HCT116 (cell line): ENCODE data around the gene FOS. TPM values are rescaled to one million over a fixed set of nuclear protein-coding genes. Genes with fewer than 3 reads are reported as not detected.

Source experiments
- ATAC-seq: fragments of 200-7000 bp; cut with Tn5 transposase; 2 replicates; pipeline ENCODE4 v1.9.1; 2020; ENCODE audit warnings: mild to moderate bottlenecking, moderate library complexity
- BruUV-seq: library from RNA; stranded (reverse); fragments of 400-500 nt; replicated peaks from 2 replicates; lab custom pipeline; 2021; lab: Mats Ljungman, UMichigan
- CTCF ChIA-PET: fragments of 300-600 bp; sonication (Branson Sonifier 250); formaldehyde crosslinking; loops from one replicate; lab custom pipeline; 2021; ENCODE audit warnings: antibody characterized with exemption; lab: Charles Lee
- POLR2A ChIA-PET: fragments of 300-600, 350-600 bp; sonication (Branson Sonifier 250); formaldehyde crosslinking; loops from one replicate; lab custom pipeline; 2021; ENCODE audit warnings: antibody characterized with exemption; lab: Charles Lee
- RAD21 ChIA-PET, 2 experiments: fragments of 300-600 bp; sonication (Branson Sonifier 250); formaldehyde crosslinking; loops; one replicate each; lab custom pipeline; 2023; ENCODE audit warnings: low total read pairs in 2 of 2; ENCODE audit not compliant: uncharacterized antibody in 2 of 2, unreplicated experiment in 2 of 2, low non-redundant PET in 1 of 2; lab: Charles Lee
- DNase-seq: peaks from one replicate; pipeline ENCODE4 v3.0.0-alpha.2; 2010; ENCODE audit warnings: low read depth, low spot score
- H2AFZ ChIP-seq: fragments of 200-600 bp; shearing (Covaris generic), sonication (generic); 2 replicates; pipeline ENCODE4 v1.6.1; 2017; ENCODE audit warnings: low read depth, mixed run types, mixed read lengths, antibody characterized with exemption, low read length; ENCODE audit not compliant: poor library complexity, severe bottlenecking
- H3K27ac ChIP-seq: 2 replicates; pipeline ENCODE4 v1.5.1; 2012; ENCODE audit warnings: low read depth, low read length
- H3K27me3 ChIP-seq: fragments of 200-600 bp; sonication (generic); 2 replicates; pipeline ENCODE4 v1.6.1; 2016; ENCODE audit warnings: mixed run types, low read length, mixed read lengths; ENCODE audit not compliant: insufficient read depth
- H3K36me3 ChIP-seq, 2 experiments: fragments of 200-500 bp in 1 of 2; fragments of 200-600 bp in 1 of 2; sonication (Bioruptor generic) in 1 of 2; sonication (generic) in 1 of 2; 2 replicates each; pipeline versions ENCODE4 v1.5.1 to v1.6.1; 2014 to 2016; ENCODE audit warnings: low read length in 2 of 2, inconsistent platforms in 1 of 2, mixed read lengths in 1 of 2, mixed run types in 1 of 2; ENCODE audit not compliant: insufficient read depth in 2 of 2, control insufficient read depth in 1 of 2
- H3K4me1 ChIP-seq, 2 experiments: fragments of 200-600 bp in 1 of 2; sonication (generic) in 1 of 2; 2 replicates each; pipeline versions ENCODE4 v1.5.1 to v1.6.1; 2012 to 2017; ENCODE audit warnings: low read length in 2 of 2, inconsistent platforms in 1 of 2, mild to moderate bottlenecking in 1 of 2, mixed read lengths in 1 of 2, mixed run types in 1 of 2, moderate library complexity in 1 of 2; ENCODE audit not compliant: insufficient read depth in 2 of 2, control insufficient read depth in 1 of 2
- H3K4me2 ChIP-seq: fragments of 200-600 bp; sonication (generic); 2 replicates; pipeline ENCODE4 v1.6.1; 2017; ENCODE audit warnings: mixed run types, low read length, mixed read lengths
- H3K4me3 ChIP-seq, 2 experiments: fragments of 200-600 bp in 1 of 2; sonication (generic) in 1 of 2; replicated peaks in 1 of 2; 2 replicates each; pipeline ENCODE4 v1.5.1; 2011 to 2016; ENCODE audit warnings: low read length in 2 of 2, control low read depth in 1 of 2, low read depth in 1 of 2, mild to moderate bottlenecking in 1 of 2, mixed read lengths in 1 of 2, mixed run types in 1 of 2
- H3K79me2 ChIP-seq: fragments of 200-600 bp; sonication (generic); 2 replicates; pipeline ENCODE4 v1.6.1; 2017; ENCODE audit warnings: mild to moderate bottlenecking, mixed run types, low read length, moderate library complexity, mixed read lengths; ENCODE audit not compliant: insufficient read depth
- H3K9ac ChIP-seq: fragments of 200-600 bp; sonication (generic); 2 replicates; pipeline ENCODE4 v1.6.1; 2016; ENCODE audit warnings: low read length, mixed read lengths
- H3K9me2 ChIP-seq: fragments of 200-600 bp; sonication (generic), shearing (Covaris generic); 2 replicates; pipeline ENCODE4 v1.6.1; 2017; ENCODE audit warnings: mixed run types, mild to moderate bottlenecking, moderate library complexity; ENCODE audit not compliant: insufficient read depth
- H3K9me3 ChIP-seq, 2 experiments: fragments of 200-500 bp in 1 of 2; fragments of 200-600 bp in 1 of 2; sonication (Bioruptor generic) in 1 of 2; sonication (generic) in 1 of 2; 2 replicates each; pipeline ENCODE4 v1.6.1; 2014 to 2017; ENCODE audit warnings: low read length in 2 of 2, mixed read lengths in 2 of 2, inconsistent platforms in 1 of 2, low read depth in 1 of 2, mild to moderate bottlenecking in 1 of 2, mixed run types in 1 of 2, moderate library complexity in 1 of 2; ENCODE audit not compliant: control insufficient read depth in 1 of 2, insufficient read depth in 1 of 2
- H4K20me1 ChIP-seq: fragments of 200-600 bp; sonication (generic), shearing (Covaris generic); 2 replicates; pipeline ENCODE4 v1.6.1; 2017; ENCODE audit warnings: mixed run types, mild to moderate bottlenecking, moderate library complexity; ENCODE audit not compliant: insufficient read depth
- ATF3 ChIP-seq: IDR thresholded peaks from 2 replicates; pipeline ENCODE4 v1.6.1; 2012
- CBX3 ChIP-seq: IDR thresholded peaks from 2 replicates; pipeline ENCODE4 v1.6.1; 2012; ENCODE audit warnings: low read depth
- CTCF ChIP-seq, 3 experiments: fragments of 200-600 bp in 1 of 3; sonication (generic) in 1 of 3; IDR thresholded peaks in 2 of 3; conservative IDR thresholded peaks in 1 of 3; 2 replicates each; pipeline ENCODE4 v1.5.1; 2012 to 2017; ENCODE audit warnings: low read depth in 2 of 3, low read length in 2 of 3, antibody characterized with exemption in 1 of 3, borderline replicate concordance in 1 of 3, control low read depth in 1 of 3, mild to moderate bottlenecking in 1 of 3, mixed read lengths in 1 of 3, mixed run types in 1 of 3, moderate library complexity in 1 of 3; ENCODE audit not compliant: insufficient read depth in 1 of 3
- EGR1 ChIP-seq: IDR thresholded peaks from 2 replicates; pipeline ENCODE4 v1.6.1; 2012; ENCODE audit warnings: low read depth
- EZH2 ChIP-seq: fragments of 200-600 bp; sonication (generic); IDR thresholded peaks from 2 replicates; pipeline ENCODE4 v1.6.1; 2017; ENCODE audit warnings: antibody characterized with exemption, mixed run types
- JUND ChIP-seq: IDR thresholded peaks from 2 replicates; pipeline ENCODE4 v1.6.1; 2012
- MAX ChIP-seq: IDR thresholded peaks from 2 replicates; pipeline ENCODE4 v1.6.1; 2012
- POLR2A ChIP-seq: IDR thresholded peaks from 2 replicates; pipeline ENCODE4 v1.7.0; 2011; ENCODE audit warnings: borderline replicate concordance; ENCODE audit not compliant: insufficient read depth, insufficient read length; ENCODE audit errors: extremely low read depth
- POLR2AphosphoS5 ChIP-seq: IDR thresholded peaks from 2 replicates; pipeline ENCODE4 v1.6.1; 2011; ENCODE audit warnings: mild to moderate bottlenecking, low read depth, low read length, moderate library complexity
- SIN3A ChIP-seq: IDR thresholded peaks from 2 replicates; pipeline ENCODE4 v1.6.1; 2012; ENCODE audit warnings: low read depth
- SRF ChIP-seq: IDR thresholded peaks from 2 replicates; pipeline ENCODE4 v1.6.1; 2012; ENCODE audit warnings: low read depth
- TCF7L2 ChIP-seq: IDR thresholded peaks from 2 replicates; pipeline ENCODE4 v1.7.0; 2011; ENCODE audit warnings: borderline replicate concordance, inconsistent platforms; ENCODE audit not compliant: insufficient read depth, insufficient read length; ENCODE audit errors: extremely low read depth
- YY1 ChIP-seq: IDR thresholded peaks from 2 replicates; pipeline ENCODE4 v1.6.1; 2011; ENCODE audit warnings: low read length, low read depth, moderate library complexity, mild to moderate bottlenecking; ENCODE audit not compliant: insufficient replicate concordance; ENCODE audit errors: extremely low read depth
- ZBTB33 ChIP-seq: IDR thresholded peaks from 2 replicates; pipeline ENCODE4 v1.6.1; 2011; ENCODE audit warnings: mild to moderate bottlenecking, low read length, moderate library complexity; ENCODE audit not compliant: insufficient replicate concordance; ENCODE audit errors: extremely low read depth
- ZFX ChIP-seq: fragments of 450-650 bp; IDR thresholded peaks from 2 replicates; pipeline ENCODE4 v1.6.1; 2017
- intact Hi-C: fragments of 100-400 bp; cut with micrococcal nuclease; formaldehyde crosslinking; loops from 2 replicates; pipeline ENCODE4 v1.10.0; 2022
- total RNA-seq: library from RNA; stranded (reverse); gene quantifications from one replicate; pipeline ENCODE4 v1.2.1, GENCODE V29; 2021; ENCODE audit not compliant: unreplicated experiment
- TF ChIP-seq, protein P1 (sequence below): IDR thresholded peaks from 2 replicates; pipeline ENCODE4 v1.6.1; 2012; ENCODE audit warnings: low read depth

The FOS gene
- total RNA-seq, 1 experiment from 2014 or later, result 50.4 TPM

GRCh38 chr14:75236901-75237419, 41.7 kb upstream of the FOS start:
- ATAC-seq, result no peak
- H3K9me2 ChIP-seq, result no peaks in the 10 kb centered on the region
- CTCF ChIA-PET, result no interaction called here
- BruUV-seq, result no TSS peak
- H3K4me2 ChIP-seq, result no peak overlapping the region
- TF ChIP-seq ZFX (no peak), TCF7L2 (no peak), ATF3 (no peak), EZH2 (no peak), JUND (no peak), EGR1 (no peak), CTCF (IDR thresholded peaks at IDR 0.05 in 2 of 3, conservative IDR thresholded peaks at IDR 0.05 in 1 of 3; ENCODE audit: borderline replicate concordance in 1 of 3, insufficient read depth in 1 of 3, low read depth in 2 of 3, low read length in 2 of 3) (no peak), YY1 (no peak), POLR2A (no peak), ZBTB33 (no peak), CBX3 (no peak), SRF (no peak), MAX (no peak), SIN3A (no peak), POLR2AphosphoS5 (no peak)
- TF ChIP-seq, protein P1, sequence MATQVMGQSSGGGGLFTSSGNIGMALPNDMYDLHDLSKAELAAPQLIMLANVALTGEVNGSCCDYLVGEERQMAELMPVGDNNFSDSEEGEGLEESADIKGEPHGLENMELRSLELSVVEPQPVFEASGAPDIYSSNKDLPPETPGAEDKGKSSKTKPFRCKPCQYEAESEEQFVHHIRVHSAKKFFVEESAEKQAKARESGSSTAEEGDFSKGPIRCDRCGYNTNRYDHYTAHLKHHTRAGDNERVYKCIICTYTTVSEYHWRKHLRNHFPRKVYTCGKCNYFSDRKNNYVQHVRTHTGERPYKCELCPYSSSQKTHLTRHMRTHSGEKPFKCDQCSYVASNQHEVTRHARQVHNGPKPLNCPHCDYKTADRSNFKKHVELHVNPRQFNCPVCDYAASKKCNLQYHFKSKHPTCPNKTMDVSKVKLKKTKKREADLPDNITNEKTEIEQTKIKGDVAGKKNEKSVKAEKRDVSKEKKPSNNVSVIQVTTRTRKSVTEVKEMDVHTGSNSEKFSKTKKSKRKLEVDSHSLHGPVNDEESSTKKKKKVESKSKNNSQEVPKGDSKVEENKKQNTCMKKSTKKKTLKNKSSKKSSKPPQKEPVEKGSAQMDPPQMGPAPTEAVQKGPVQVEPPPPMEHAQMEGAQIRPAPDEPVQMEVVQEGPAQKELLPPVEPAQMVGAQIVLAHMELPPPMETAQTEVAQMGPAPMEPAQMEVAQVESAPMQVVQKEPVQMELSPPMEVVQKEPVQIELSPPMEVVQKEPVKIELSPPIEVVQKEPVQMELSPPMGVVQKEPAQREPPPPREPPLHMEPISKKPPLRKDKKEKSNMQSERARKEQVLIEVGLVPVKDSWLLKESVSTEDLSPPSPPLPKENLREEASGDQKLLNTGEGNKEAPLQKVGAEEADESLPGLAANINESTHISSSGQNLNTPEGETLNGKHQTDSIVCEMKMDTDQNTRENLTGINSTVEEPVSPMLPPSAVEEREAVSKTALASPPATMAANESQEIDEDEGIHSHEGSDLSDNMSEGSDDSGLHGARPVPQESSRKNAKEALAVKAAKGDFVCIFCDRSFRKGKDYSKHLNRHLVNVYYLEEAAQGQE, result no peak
- peaks cover 3 to 21% of the 10 kb centered on the region in 2 experiments; a peak in 3 of 4 replicates for H3K4me1 ChIP-seq
- H3K27ac ChIP-seq, result no peak overlapping the region
- no peak for DNase-seq
- POLR2A ChIA-PET, result no interaction called here
- H3K9ac ChIP-seq, result no peak overlapping the region
- H3K4me3 ChIP-seq, result no peak overlapping the region
- no peak overlapping the region for H2AFZ ChIP-seq
- intact Hi-C loops, result no loop called here
- no peaks in the 10 kb centered on the region for H4K20me1 ChIP-seq
- H3K9me3 ChIP-seq, result no peaks in the 10 kb centered on the region
- H3K27me3 ChIP-seq, result no peaks in the 10 kb centered on the region
- RAD21 ChIA-PET, result no interaction called here
- no peaks in the 10 kb centered on the region for H3K36me3 ChIP-seq
- no peaks in the 10 kb centered on the region for H3K79me2 ChIP-seq
